Muscle of back (tissue), 10 donors: ENCODE results near the gene ZCCHC24. TPM values are rescaled to one million over a fixed set of nuclear protein-coding genes. Genes with fewer than 3 reads are reported as not detected.

Source experiments
- polyA plus RNA-seq, 10 donors: library from polyadenylated mRNA; unstranded; fragments of 120-200 nt; gene quantifications; one replicate each; pipeline ENCODE4 v1.2.1, GENCODE V29; 2013; ENCODE audit not compliant: insufficient read length in 10 of 10

ZCCHC24 gene
- polyA plus RNA-seq, 10 donors: 52.3 to 71.5 (median 59.3) TPM

Other genes starting within 250 kb of the ZCCHC24 start
- gene PPIF, start 98.2 kb downstream of the ZCCHC24 start, polyA plus RNA-seq: 10 to 100 TPM; 17.4 to 26.7 (median 22.9) TPM
- 1 to 10 TPM in 8 of 10 donors, under 1 TPM in 1, not detected in 1; 0.11 to 4.1 (median 2.8) TPM for gene EIF5AL1, start 66.9 kb upstream of the ZCCHC24 start, polyA plus RNA-seq
- under 1 TPM in 2 of 10 donors, not detected in 8; 0.10 to 0.50 TPM for gene SFTPA2, start 114.8 kb upstream of the ZCCHC24 start, polyA plus RNA-seq
- gene SFTPA1, start 165.3 kb upstream of the ZCCHC24 start, polyA plus RNA-seq: not detected